ENCODE data around the gene PARD6A. TPM values are rescaled to one million over a fixed set of nuclear protein-coding genes. Genes with fewer than 3 reads are reported as not detected.

Gene PARD6A
- total and polyA plus RNA-seq, 9 donors = 0.53 to 12.9 (median 4.7) TPM

GRCh38 chr16:67651847-67652246 lies 8.9 kb upstream of the PARD6A start:
- peaks cover 6% of the 10 kb centered on the region for H3K27me3 ChIP-seq
- H3K36me3 ChIP-seq = no peaks in the 10 kb centered on the region
- intact Hi-C loops (cut with DNase I) = loop anchor here in 1 of 4 donors (5.0 kb wide), 1 partner anchor 85 kb away; no protein-coding TSS in a partner anchor
- H3K27ac ChIP-seq = no peak overlapping the region
- no peak for DNase-seq
- TF ChIP-seq EP300 (IDR thresholded peaks at IDR 0.05) (no peak), CTCF (IDR thresholded peaks at IDR 0.05) (no peak), POLR2A (IDR thresholded peaks at IDR 0.05) (no peak)
- no peak overlapping the region for H3K4me3 ChIP-seq
- no peaks in the 10 kb centered on the region for H3K9me3 ChIP-seq
- WGBS, 3 donors = 67 to 75% (median 74%) methylated on average over 4 of the region's 4 CpGs
- peaks cover 8% of the 10 kb centered on the region for H3K4me1 ChIP-seq (ENCODE audit: insufficient read depth)

DNA sequence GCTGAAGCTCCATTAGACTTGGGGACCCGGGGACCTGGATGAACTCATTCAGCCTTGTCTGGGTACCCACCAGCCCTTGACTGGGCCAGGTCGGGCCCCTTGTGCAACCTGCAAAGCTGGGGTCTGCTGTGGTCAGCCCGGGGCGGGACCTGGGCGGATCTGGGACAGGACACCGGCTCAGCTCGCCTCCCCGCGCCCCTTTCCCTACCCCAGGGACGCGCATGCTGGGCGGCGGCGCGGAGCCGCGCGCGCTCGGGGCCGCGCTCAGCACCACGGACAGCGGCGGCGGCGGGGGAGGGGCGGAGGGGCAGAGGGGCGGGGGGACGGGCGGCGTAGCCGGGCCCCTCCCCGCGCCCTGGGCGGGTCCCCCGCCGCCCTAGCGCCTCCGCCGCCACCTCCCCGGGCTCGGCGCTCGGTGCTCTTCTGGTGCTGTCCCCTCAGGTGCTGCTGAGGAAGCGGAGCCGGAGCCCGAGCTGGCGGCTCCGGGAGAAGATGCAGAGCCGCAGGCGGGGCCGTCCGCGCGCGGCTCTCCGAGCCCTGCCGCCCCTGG lies 8.1 kb upstream of the PARD6A start:
- no peaks in the 10 kb centered on the region for H3K9me3 ChIP-seq
- H3K27ac ChIP-seq = no peak overlapping the region
- DNase-seq = peak in 2 of 5 donors; percentile 46 to 53
- 3 to 10% (median 5%) methylated on average over 35 to 59 of the region's 59 CpGs for WGBS, 3 donors
- peak overlapping the region; percentile 16 for H3K4me3 ChIP-seq
- intact Hi-C loops (cut with DNase I) = loop anchor here in 1 of 4 donors (5.0 kb wide), 1 partner anchor 85 kb away; no protein-coding TSS in a partner anchor
- TF ChIP-seq CTCF (IDR thresholded peaks at IDR 0.05) = no peak
- no peak for TF ChIP-seq POLR2A (IDR thresholded peaks at IDR 0.05)
- no peak for TF ChIP-seq EP300 (IDR thresholded peaks at IDR 0.05)
- peaks cover 6% of the 10 kb centered on the region for H3K27me3 ChIP-seq
- peaks cover 8% of the 10 kb centered on the region for H3K4me1 ChIP-seq (ENCODE audit: insufficient read depth)
- no peaks in the 10 kb centered on the region for H3K36me3 ChIP-seq

- H3K27ac ChIP-seq = no peak overlapping the region
- WGBS, 3 donors = 1 to 16% (median 3%) methylated on average over 6 to 68 of the region's 68 CpGs
- TF ChIP-seq CTCF (IDR thresholded peaks at IDR 0.05) (peak in 2 of 3 donors; percentile 16 to 21), POLR2A (IDR thresholded peaks at IDR 0.05) (no peak)
- H3K36me3 ChIP-seq = no peaks in the 10 kb centered on the region
- H3K4me3 ChIP-seq = peak overlapping the region; percentile 16
- intact Hi-C loops (cut with DNase I) = loop anchor here in 1 of 4 donors (5.0 kb wide), 1 partner anchor 86 kb away; no protein-coding TSS in a partner anchor
- H3K4me1 ChIP-seq (ENCODE audit: insufficient read depth) = peaks cover 8% of the 10 kb centered on the region
- peaks cover 6% of the 10 kb centered on the region for H3K27me3 ChIP-seq
- peak in 2 of 5 donors; percentile 39 to 53 for DNase-seq
- H3K9me3 ChIP-seq = no peaks in the 10 kb centered on the region
Observed at GRCh38 chr16:67653128-67653788, 7.5 kb upstream of the PARD6A start.

DNA sequence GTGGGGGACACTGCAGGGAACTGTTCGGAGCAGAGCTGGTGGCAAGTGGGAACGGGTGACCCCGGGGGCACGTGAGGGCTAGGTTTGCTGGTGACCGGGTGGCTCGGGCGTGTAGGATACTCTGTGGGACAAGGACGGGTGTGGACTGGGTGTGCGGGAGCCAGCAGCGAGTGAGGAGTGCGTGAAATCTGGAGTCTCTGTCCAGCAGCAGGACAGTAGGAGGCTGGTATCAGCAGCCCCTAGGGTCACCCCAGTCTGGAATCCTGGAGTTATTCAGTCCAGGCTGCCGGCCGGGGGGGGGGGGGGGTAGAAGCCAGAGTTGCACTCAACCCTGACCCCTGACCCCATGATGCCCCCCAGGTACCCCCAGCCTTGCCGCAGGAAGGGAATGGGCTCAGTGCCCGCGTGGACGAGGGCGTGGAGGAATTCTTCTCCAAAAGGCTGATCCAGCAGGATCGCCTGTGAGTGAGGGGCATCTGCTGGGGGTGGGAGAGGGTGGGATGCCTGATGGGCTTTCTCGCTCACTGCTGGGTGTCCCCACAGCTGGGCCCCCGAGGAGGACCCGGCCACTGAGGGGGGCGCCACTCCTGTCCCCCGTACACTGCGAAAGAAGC lies 6.9 kb upstream of the PARD6A start:
- Histone ChIP-seq H3K27me3 (peaks cover 5% of the 10 kb centered on the region), H3K4me3 (no peak overlapping the region), H3K36me3 (no peaks in the 10 kb centered on the region), H3K27ac (no peak overlapping the region), H3K4me1 (ENCODE audit: insufficient read depth) (peaks cover 8% of the 10 kb centered on the region), H3K9me3 (no peaks in the 10 kb centered on the region)
- WGBS, 3 donors = 15 to 23% (median 21%) methylated on average over 20 to 25 of the region's 25 CpGs
- peak in 2 of 5 donors; percentile 38 to 48 for DNase-seq
- no peak for TF ChIP-seq CTCF (IDR thresholded peaks at IDR 0.05)
- intact Hi-C loops (cut with DNase I) = loop anchor here in 1 of 4 donors (5.0 kb wide), 1 partner anchor 87 kb away; no protein-coding TSS in a partner anchor

All from ovary (tissue), 9 donors.